Astrocyte (in vitro differentiated cells and primary cell): ENCODE results near the gene NFE2L1. TPM values are rescaled to one million over a fixed set of nuclear protein-coding genes. Genes with fewer than 3 reads are reported as not detected.
A peak's percentile ranks its signal among the peaks of the same experiment; 100 is the strongest.
"Not testable (repeated sequence)": the region's sequence is repeated elsewhere in the genome, so short reads cannot be mapped to it uniquely, and the experiment has no call there.

ENCODE experiments used
- DNase-seq: peaks from one replicate; pipeline ENCODE4 v3.0.0-alpha.2; 2010; ENCODE audit warnings: low read depth
- FAIRE-seq: peaks from 2 replicates; lab custom pipeline; 2011; peaks lifted over from hg19 to GRCh38; lab: Jason Lieb, UNC
- H2AFZ ChIP-seq: 2 replicates; pipeline ENCODE4 v1.6.0; 2012; ENCODE audit warnings: low read depth, low read length, inconsistent platforms
- H3K27ac ChIP-seq: 2 replicates; pipeline ENCODE4 v1.5.1; 2011; ENCODE audit warnings: low read depth, low read length, inconsistent platforms
- H3K27me3 ChIP-seq: 2 replicates; pipeline ENCODE4 v1.6.0; 2011; ENCODE audit warnings: low read length, inconsistent platforms; ENCODE audit not compliant: insufficient read depth
- H3K36me3 ChIP-seq: 2 replicates; pipeline ENCODE4 v1.5.1; 2011; ENCODE audit warnings: low read length, inconsistent platforms; ENCODE audit not compliant: insufficient read depth
- H3K4me1 ChIP-seq: 2 replicates; pipeline ENCODE4 v1.5.1; 2011; ENCODE audit warnings: low read length, inconsistent platforms; ENCODE audit not compliant: insufficient read depth
- H3K4me2 ChIP-seq: 2 replicates; pipeline ENCODE4 v1.6.0; 2012; ENCODE audit warnings: low read length, inconsistent platforms
- H3K4me3 ChIP-seq: 2 replicates; pipeline ENCODE4 v1.5.1; 2011; ENCODE audit warnings: low read depth, mild to moderate bottlenecking, low read length, inconsistent platforms; ENCODE audit not compliant: insufficient read depth
- H3K79me2 ChIP-seq: 2 replicates; pipeline ENCODE4 v1.6.0; 2012; ENCODE audit warnings: mild to moderate bottlenecking, low read length, inconsistent platforms; ENCODE audit not compliant: insufficient read depth
- H3K9ac ChIP-seq: 2 replicates; pipeline ENCODE4 v1.6.0; 2012; ENCODE audit warnings: mild to moderate bottlenecking, low read length, inconsistent platforms
- H3K9me3 ChIP-seq: 2 replicates; pipeline ENCODE4 v1.5.1; 2012; ENCODE audit warnings: low read depth, mild to moderate bottlenecking, low read length, inconsistent platforms; ENCODE audit not compliant: insufficient read depth
- H4K20me1 ChIP-seq: 2 replicates; pipeline ENCODE4 v1.6.0; 2012; ENCODE audit warnings: low read length, inconsistent platforms; ENCODE audit not compliant: insufficient read depth
- H3K27ac Mint-ChIP-seq: one replicate; pipeline ENCODE4 v1.8.0; 2021; ENCODE audit warnings: mild to moderate bottlenecking, mixed read lengths; ENCODE audit not compliant: unreplicated experiment
- H3K27me3 Mint-ChIP-seq: one replicate; pipeline ENCODE4 v1.8.0; 2021; ENCODE audit warnings: low read depth, mixed read lengths; ENCODE audit not compliant: unreplicated experiment
- H3K36me3 Mint-ChIP-seq: one replicate; pipeline ENCODE4 v1.8.0; 2021; ENCODE audit warnings: low read depth, mixed read lengths; ENCODE audit not compliant: unreplicated experiment
- H3K4me1 Mint-ChIP-seq: one replicate; pipeline ENCODE4 v1.8.0; 2021; ENCODE audit warnings: low read depth, mixed read lengths; ENCODE audit not compliant: unreplicated experiment
- H3K4me3 Mint-ChIP-seq: one replicate; pipeline ENCODE4 v1.8.0; 2021; ENCODE audit warnings: mild to moderate bottlenecking, moderate library complexity, mixed read lengths; ENCODE audit not compliant: unreplicated experiment
- H3K9me3 Mint-ChIP-seq: one replicate; pipeline ENCODE4 v1.8.0; 2021; ENCODE audit warnings: mild to moderate bottlenecking, mixed read lengths; ENCODE audit not compliant: unreplicated experiment
- EZH2 ChIP-seq: IDR thresholded peaks from 2 replicates; pipeline ENCODE4 v1.6.1; 2012; ENCODE audit warnings: mild to moderate bottlenecking, low read length, inconsistent platforms; ENCODE audit not compliant: insufficient read depth
- total RNA-seq: library from RNA; stranded (reverse); gene quantifications from 2 replicates; pipeline ENCODE4 v1.2.1, GENCODE V29; 2021
- TF ChIP-seq, protein P1 (sequence below): IDR thresholded peaks from 2 replicates; pipeline ENCODE4 v1.5.1; 2011; ENCODE audit warnings: low read depth, mild to moderate bottlenecking, inconsistent platforms, low read length, moderate library complexity; ENCODE audit not compliant: insufficient read depth

Gene NFE2L1
- total RNA-seq, 1 donor from 2014 or later = 344 TPM

DNA sequence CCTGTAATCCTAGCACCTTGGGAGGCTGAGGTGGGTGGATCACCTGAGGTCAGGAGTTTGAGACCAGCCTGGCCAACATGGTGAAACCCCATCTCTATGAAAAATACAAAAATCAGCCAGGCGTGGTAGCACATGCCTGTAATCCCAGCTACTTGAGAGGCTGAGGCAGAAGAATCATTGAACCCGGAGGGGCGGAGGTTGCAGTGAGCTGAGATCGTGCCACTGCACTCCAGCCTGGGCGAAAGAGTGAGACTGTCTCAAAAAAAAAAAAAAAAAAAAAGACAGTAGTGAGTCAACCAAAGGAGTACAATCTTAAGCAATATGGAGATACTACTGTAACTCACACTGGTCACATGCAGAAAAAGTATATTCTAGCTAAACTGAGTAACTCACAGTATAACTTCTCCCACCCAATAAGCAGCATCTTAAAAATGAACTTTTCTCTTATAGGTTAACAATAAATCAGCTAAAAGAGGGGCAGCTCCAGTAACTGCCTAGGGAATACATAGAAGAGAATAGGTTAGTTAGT is 25.5 kb downstream of the NFE2L1 start:
- DNase-seq, H3K27me3 Mint-ChIP-seq, H3K27ac ChIP-seq, H3K4me1 ChIP-seq, H2AFZ ChIP-seq, H3K27ac Mint-ChIP-seq, H3K9me3 ChIP-seq, H3K4me2 ChIP-seq, H3K4me3 Mint-ChIP-seq, H3K4me3 ChIP-seq, H3K9me3 Mint-ChIP-seq, H3K9ac ChIP-seq, FAIRE-seq, H3K27me3 ChIP-seq: not testable (repeated sequence)
- Mint-ChIP-seq H3K4me1 (peaks cover 11% of the 10 kb centered on the region), H3K36me3 (peaks cover 14% of the 10 kb centered on the region)
- H4K20me1 ChIP-seq = peaks cover 45% of the 10 kb centered on the region
- H3K36me3 ChIP-seq = peaks cover 50% of the 10 kb centered on the region
- H3K79me2 ChIP-seq = peaks cover 30% of the 10 kb centered on the region

DNA sequence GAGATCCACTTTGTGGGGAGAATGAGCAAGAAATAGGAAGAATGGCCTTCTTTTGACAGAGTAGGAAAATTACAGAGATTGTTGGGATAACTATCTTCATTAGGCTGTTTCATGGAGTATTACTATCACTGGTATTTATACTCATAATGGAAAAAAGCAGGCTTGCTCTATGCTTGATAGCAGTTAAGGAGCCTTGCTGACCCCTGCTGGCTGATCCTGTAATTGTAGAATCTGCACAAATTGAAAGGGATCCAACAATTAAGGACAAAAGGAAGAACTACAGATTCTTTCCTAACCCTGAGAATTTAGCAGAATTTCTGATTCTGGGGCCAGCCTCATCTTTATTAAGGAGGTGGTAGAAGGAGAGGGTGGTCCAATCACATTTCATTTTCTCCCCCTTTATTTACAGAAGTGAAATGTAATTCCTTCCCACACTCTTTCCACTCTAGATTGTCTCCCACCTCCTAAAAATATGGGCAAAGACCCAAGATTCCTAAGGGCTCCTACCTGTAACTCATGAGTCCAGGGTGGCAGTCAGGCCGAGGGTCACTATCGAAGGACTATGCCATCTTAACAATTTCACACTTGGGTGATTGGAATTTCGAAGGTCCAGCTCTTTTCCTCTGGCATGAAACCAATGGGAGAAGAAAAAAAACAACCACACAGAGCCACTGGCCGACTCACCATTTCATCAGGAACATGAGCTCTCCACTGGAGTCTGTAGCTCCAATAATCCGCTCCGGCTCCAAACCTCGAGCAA is 26.3 kb downstream of the NFE2L1 start:
- H4K20me1 ChIP-seq = peaks cover 49% of the 10 kb centered on the region
- DNase-seq (peak; percentile 56), FAIRE-seq (peak; percentile 80)
- no peaks in the 10 kb centered on the region for H3K27me3 Mint-ChIP-seq
- H3K27me3 ChIP-seq = no peaks in the 10 kb centered on the region
- H3K4me3 Mint-ChIP-seq = no peak overlapping the region
- H3K9me3 ChIP-seq = no peaks in the 10 kb centered on the region
- H3K4me2 ChIP-seq = peak overlapping the region; percentile 3
- peaks cover 9% of the 10 kb centered on the region for H3K4me1 Mint-ChIP-seq
- H3K27ac Mint-ChIP-seq = peak overlapping the region; percentile 87
- no peak for TF ChIP-seq EZH2
- TF ChIP-seq, protein P1, sequence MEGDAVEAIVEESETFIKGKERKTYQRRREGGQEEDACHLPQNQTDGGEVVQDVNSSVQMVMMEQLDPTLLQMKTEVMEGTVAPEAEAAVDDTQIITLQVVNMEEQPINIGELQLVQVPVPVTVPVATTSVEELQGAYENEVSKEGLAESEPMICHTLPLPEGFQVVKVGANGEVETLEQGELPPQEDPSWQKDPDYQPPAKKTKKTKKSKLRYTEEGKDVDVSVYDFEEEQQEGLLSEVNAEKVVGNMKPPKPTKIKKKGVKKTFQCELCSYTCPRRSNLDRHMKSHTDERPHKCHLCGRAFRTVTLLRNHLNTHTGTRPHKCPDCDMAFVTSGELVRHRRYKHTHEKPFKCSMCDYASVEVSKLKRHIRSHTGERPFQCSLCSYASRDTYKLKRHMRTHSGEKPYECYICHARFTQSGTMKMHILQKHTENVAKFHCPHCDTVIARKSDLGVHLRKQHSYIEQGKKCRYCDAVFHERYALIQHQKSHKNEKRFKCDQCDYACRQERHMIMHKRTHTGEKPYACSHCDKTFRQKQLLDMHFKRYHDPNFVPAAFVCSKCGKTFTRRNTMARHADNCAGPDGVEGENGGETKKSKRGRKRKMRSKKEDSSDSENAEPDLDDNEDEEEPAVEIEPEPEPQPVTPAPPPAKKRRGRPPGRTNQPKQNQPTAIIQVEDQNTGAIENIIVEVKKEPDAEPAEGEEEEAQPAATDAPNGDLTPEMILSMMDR = peak; percentile 76
- H3K4me1 ChIP-seq = no peaks in the 10 kb centered on the region
- peaks cover 9% of the 10 kb centered on the region for H3K36me3 Mint-ChIP-seq
- H3K27ac ChIP-seq = no peak overlapping the region
- no peak overlapping the region for H2AFZ ChIP-seq
- no peak overlapping the region for H3K9ac ChIP-seq
- H3K9me3 Mint-ChIP-seq = no peaks in the 10 kb centered on the region
- peaks cover 47% of the 10 kb centered on the region for H3K36me3 ChIP-seq
- H3K4me3 ChIP-seq = no peak overlapping the region
- H3K79me2 ChIP-seq = peaks cover 38% of the 10 kb centered on the region

DNA sequence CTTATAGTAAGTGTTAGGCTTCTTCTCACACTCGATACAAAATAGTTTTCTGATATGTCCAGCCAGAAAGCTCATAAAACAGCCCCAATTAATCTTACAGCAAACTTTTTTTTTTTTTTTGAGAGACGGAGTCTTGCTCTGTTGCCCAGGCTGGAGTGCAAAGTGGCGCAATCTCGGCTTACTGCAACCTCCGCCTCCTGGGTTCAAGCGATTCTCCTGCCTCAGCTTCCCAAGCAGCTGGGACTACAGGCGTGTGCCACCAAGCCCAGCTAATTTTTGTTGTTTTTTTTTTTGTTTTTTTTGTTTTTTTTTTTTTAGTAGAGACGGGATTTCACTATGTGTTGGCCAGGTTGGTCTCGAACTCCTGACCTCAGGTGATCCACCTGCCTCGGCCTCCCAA is 29.0 kb downstream of the NFE2L1 start:
- H3K4me1 ChIP-seq, DNase-seq, H3K27ac Mint-ChIP-seq, H3K4me2 ChIP-seq, H3K36me3 Mint-ChIP-seq, H2AFZ ChIP-seq, H3K9me3 Mint-ChIP-seq, H3K4me1 Mint-ChIP-seq, H3K9ac ChIP-seq, H3K4me3 Mint-ChIP-seq, H3K27me3 Mint-ChIP-seq, H3K27ac ChIP-seq, H3K9me3 ChIP-seq, FAIRE-seq, H3K4me3 ChIP-seq, H3K27me3 ChIP-seq: not testable (repeated sequence)
- peaks cover 66% of the 10 kb centered on the region for H4K20me1 ChIP-seq
- peaks cover 58% of the 10 kb centered on the region for H3K79me2 ChIP-seq
- H3K36me3 ChIP-seq = peaks cover 27% of the 10 kb centered on the region
